Lung microvascular endothelial cell (primary cell): ENCODE data around the gene SEC61B. TPM values are rescaled to one million over a fixed set of nuclear protein-coding genes. Genes with fewer than 3 reads are reported as not detected.
"Not testable (repeated sequence)": the region's sequence is repeated elsewhere in the genome, so short reads cannot be mapped to it uniquely, and the experiment has no call there.

Experiments used
- DNase-seq, 2 donors: peaks; one replicate each; pipeline versions ENCODE4 v3.0.0 to v3.0.0-alpha.2; 2010; ENCODE audit warnings: low read depth in 2 of 2
- total RNA-seq: library from RNA; depleted of rRNA; stranded (reverse); fragments of >200 nt; gene quantifications from 2 replicates; pipeline ENCODE4 v1.2.1, GENCODE V29; 2014

SEC61B gene
- total RNA-seq, 1 donor from 2014 or later, result 88.1 TPM

DNA sequence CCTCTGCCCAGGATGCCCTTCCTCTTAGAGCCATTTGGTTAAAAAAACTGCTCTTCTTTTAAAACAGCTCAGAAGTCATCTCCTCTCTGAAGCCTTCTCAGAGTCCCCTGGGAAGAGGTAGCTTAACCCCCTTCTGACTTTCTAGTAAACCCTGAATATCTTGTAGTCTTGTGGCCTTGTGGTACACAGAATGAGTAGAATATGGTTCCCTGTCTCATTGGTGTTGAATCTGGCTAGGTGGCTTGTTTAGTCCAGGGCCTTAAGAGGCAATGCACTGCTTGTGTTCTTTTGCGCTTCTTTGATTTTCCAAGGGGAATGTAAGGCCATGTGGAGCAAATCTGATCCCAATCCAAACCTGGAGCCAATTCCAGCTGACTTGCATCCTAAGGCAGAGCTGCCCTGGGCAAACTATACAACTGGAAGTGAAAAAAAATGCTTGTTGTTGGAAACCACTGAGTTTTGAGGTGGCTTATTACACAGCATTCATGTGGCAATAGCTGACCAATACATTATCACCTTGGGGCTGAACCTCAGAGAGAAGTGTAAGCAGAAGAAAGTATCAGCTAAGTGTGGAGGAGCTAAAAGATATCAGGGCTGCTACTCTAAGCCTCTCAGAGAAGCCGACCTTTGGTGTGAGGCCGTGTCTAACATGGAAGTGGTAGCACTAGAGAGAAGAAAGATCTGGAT lies 31.3 kb upstream of the SEC61B start:
- DNase-seq, result no peak

DNA sequence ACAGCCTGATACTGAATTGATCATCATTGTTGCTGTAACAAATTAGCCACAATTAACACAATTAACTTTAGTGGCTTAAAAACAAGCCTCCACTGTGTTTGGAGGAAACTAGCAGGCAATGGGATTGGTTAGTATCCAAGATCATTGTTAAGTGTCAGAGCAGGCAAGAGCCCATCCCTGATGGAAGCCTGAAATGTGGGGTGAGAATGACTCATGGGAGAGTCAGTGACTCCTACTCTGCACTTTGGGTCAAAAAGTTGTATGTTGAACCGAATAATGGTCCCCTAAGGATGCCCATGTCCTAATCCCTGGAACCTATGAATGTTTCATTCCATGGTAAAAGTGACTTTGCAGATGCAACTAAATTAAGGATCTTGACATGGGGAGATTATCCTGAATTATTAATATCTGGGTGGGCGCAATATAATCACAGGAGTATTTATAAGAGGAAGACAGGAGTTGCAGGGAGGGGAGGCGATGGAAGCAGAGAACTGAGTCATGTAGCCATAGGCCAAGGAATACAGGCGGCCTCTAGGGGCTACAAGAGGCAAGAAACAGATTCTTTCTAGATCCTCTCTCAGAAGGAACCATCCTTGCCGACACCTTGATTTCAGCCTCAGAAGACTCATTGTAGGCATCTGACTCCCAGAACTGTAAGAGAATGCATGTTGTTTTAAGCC lies 29.2 kb upstream of the SEC61B start:
- no peak for DNase-seq

DNA sequence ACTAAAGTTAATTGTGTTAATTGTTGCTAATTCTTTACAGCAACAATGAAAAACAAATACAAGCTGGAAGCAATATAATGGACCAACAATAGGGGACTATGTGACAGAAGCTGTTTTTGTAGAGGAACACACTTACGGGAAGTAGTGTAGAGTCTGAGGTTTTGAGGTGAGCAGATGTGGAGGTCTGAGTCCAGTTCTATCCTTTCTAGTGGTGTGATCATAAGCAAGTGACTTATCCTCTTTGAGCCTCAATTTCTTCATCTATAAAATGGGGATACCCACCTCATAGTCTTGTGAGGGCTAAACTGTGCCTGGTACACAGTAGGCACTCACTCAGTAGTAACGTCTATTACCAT lies 28.6 kb upstream of the SEC61B start:
- no peak for DNase-seq

DNA sequence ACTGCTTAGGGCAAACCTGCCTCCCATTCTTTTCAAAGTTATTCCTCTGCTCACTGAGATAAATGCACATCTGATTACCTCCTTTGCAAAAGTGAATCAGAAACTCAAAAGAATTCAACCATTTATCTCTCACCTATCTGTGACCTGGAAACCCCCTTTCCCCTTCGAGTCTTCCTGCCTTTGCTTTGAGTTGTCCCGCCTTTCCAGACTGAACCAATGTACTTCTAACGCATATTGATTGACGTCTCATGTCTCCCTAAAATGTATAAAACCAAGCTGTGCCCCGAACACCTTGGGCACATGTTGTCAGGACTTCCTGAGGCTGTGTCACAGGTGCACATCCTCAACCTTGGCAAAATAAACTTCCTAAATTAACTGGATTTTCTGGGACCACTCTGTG lies 25.6 kb upstream of the SEC61B start:
- not testable (repeated sequence) for DNase-seq

DNA sequence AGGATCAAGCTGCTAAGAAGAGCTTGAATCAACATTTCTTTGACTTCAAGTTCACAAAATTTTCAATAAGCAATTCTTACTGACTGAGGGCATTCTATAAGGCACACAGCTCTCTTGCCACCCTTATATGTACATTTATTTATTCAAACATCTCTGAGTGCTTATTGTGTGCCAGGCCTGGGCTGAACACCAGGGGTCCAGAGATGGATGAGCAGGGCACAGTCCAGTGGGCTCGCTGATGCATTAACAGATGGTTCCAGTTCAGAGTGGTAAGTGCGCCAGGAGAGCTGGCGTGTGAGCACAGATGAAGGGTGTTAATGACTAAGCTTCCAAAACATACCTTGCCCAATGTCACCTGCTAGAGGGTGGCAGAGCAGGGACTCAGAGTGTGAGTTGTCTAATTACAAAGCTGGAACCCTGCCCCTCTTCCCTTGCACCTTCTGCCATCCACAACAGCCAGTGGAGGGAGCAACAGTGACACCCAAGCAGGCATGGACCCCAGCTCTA lies 24.9 kb upstream of the SEC61B start:
- DNase-seq, result no peak

DNA sequence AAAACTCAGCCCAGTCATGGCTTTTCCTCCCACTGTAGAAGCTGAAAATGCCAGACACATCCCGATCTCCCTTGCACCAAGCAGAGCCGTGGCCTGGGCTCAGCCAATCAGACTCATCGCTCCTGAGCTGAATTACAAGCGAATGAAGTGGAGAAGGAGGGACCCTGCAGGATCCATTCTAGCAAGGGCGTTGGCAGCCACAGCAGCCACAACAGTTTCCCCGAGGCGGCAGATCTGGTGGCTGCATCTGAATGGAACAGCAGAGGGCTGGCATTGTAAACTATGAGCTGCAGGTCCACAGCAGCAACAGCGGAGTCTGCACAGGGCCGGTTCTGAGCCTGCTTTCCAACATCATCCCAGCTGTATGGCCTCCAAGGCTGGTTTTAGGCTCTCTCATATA lies 24.1 kb upstream of the SEC61B start:
- no peak for DNase-seq

DNA sequence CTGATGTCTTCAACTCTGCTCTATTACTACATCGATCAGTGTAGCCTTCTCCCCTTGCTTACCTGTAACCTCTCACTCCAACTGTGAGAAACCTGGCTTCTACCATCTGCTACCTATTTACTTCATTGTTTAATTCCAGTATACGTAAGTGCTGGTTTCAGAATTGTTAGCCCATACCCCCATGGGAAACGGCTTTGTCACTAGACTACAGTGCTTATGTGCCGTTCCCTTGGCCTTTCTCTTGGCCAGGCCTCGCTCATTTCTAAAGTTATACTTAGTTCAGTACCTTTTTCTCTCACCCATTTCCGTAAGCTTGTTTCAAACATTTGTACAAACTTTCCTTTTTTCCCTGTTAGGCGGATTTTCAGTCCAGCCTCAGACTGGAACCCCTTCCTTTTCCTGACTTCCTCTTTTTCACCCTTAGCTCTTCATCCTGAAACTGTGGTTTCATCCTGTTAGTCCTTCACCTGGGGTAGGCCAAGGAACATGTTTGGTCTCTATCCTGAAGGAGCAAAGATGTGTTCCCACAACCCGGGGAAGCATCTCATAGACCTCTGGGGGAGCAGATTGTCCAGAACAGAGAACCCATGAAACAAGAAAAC lies 22.0 kb upstream of the SEC61B start:
- DNase-seq, result no peak

DNA sequence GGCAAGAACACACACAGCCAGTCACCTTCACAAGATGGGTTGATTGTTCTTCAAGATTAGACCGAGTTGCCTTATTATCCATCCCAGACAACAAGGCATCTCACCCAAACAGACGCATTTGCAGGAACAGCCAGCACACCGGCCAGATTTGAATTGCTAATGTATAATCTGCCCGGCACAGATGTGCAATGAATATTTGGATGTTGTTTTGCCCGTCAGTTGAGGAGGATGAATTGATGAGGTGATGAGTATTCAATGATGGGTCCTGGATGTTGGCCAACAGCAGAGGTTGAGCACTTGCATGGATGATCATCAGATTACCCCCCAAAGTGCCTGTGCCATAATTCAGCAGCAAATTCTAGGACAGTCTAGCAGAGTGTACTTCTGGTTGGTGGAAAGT lies 20.5 kb upstream of the SEC61B start:
- no peak for DNase-seq

DNA sequence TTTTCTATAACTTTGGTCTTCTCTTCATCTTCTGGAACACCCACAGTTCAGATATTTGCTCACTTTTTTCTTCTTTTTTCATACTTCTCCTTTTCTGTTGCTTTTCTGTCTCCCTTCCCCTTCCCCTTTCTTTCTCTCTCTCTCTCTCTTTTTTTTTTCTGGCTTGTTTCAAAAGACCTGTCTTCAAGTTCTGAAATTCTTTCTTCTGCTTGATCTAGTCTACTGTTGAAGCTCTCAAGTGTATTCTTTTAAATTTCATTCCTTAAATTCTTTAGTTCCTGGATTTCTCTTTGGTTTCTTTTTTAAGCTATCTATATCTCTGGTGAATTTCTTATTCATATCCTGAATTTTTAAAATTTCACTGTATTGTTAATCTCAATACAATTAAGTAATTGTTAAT lies 11.5 kb upstream of the SEC61B start:
- DNase-seq, result no peak

DNA sequence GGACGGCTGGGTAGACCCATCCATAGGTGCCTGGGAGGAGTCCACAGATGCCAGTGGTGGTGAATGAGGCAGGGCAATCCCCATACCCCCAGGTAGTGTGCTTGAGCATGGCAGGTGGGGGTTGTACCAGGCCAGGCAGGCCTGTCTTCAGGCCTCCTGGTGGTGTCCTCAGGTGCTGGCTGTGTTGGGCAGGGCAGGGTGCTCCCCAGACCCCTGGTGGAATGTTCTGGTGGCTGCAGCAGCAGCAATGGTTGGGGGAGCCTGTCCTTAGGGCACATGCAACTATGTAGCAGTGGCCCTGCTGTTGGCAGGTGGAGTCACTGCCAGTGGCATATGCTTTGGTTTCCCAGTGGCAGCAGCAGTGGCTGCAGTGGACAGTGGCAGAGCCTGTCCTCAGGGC lies 10.3 kb upstream of the SEC61B start:
- DNase-seq, result no peak

DNA sequence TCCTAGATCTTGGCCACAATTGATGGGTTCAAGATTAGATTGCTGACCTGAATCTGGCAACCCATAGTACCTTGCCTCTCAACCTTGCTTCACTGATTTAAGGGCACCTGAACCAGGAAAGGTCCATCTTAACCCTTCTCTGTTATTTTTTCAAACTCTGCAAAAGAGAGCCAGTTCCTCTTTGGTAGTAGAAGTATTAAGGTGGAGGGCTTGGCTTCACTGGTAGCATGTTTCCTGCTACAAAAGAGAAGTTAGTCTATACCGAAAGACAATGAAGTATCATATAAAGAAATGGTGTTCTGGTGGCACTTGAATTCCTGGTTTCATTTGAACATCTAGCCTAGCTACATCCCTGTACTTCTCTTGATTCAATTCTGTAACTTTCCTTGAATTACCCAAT lies 8.9 kb upstream of the SEC61B start:
- DNase-seq, result no peak

DNA sequence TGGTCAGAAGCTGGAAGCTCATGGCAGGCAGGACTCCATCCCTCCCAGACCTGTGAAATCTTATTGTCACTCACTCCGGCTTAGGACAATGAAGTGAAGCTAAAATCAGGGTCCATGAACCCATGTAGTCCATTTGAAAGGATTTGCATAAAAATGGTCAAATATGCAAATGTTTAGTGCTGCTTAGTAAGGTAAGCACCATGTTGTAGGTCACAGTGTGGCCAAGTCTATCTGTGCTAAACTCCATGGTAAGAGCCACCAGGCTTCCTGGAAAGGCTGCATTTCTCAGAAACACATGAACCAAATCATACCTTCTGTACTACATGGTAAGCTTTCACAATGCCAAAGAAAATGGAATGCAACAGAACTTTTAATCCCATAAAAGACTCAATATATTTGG lies 6.0 kb upstream of the SEC61B start:
- no peak for DNase-seq

DNA sequence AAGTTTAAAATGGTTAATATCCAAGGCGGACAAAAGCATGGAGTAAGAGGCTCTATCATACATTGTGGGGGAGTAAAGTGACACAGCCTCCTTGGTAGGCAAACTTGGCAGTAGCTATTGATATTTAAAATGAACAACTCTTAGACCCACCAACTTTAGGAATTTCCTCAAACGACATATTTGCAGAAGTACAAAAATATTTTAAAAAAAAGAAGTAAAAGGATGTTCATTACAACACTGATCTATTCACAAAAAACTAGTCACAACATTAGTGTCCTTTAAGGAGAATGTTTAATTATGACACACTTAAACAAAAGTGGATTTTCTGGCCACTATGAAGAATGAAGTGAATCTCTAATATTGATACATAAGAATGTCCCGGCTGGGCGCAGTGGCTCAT lies 2.1 kb upstream of the SEC61B start:
- no peak for DNase-seq

DNA sequence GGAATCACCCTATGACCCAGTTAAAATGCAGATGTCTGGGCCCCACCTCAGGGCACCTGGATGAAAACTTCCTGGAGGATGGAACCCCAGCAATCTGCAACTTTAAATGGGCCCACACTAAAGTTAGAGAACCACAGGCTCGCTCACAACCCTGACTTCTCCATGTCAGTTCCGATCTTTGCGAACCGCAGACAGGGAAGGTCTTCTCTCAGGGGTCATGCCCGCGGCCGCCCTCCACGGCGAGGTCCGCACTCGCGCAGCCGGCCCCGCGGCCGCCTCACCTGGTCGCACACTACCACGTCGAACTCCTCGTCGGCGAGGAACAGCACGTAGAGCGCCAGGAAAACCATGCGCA lies 839 bp upstream of the SEC61B start:
- DNase-seq, result no peak

DNA sequence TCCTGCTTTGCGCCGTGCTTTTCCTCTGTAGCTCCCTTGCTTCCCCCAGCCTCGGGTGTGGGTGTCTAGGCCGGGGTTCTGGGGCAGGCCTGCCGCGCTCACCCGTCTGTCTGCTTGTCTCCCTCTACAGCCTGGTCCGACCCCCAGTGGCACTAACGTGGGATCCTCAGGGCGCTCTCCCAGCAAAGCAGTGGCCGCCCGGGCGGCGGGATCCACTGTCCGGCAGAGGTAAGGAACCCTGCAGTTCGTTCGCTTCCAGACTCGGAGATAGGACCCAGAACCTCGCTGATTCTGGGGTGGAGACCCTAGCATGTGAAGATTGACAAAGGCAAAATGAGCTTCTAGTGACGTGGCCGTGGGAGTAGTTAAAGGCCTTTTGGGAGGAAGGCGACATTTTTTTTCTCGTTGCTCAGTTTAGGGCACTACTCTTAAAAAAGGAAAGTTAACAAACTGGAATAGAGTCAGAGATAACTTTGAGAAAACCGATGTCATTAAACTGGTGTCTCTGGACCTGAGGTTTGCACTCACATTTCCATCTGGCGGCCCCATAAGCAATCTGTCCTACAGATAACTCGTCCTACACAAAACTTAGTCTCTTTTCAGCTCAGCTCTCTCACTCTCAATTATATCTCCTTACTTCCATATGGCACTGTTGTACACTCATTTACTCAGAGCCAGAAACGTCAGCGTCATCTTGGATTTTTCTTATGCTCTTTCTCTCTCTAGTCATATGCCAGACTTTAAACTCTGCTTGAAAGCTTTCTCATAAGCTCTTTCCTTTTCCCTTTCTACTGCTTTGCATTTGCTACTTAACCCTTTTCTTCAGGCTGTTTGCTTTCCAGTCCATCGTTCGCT lies 561 bp downstream of the SEC61B start:
- DNase-seq, result peak in 1 of 2 donors; percentile 6

DNA sequence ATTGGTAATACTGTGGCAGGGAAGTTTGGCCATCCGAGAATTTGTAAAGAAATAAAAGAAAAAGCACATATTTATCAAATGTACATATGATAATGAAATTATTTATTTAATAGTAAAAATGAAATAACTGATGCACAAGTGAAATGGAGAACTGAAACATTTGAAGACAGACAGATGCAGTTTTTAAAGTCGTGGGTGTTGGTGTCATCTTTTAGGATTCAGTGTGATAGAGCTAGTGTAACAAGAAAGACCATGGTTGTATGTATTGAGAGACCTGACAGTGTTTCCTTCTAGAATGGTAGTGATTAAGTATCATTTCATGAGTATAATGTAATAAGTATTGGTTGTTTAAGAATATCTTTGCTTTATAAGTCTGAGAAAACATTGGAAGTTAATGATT lies 2.4 kb downstream of the SEC61B start:
- no peak for DNase-seq

DNA sequence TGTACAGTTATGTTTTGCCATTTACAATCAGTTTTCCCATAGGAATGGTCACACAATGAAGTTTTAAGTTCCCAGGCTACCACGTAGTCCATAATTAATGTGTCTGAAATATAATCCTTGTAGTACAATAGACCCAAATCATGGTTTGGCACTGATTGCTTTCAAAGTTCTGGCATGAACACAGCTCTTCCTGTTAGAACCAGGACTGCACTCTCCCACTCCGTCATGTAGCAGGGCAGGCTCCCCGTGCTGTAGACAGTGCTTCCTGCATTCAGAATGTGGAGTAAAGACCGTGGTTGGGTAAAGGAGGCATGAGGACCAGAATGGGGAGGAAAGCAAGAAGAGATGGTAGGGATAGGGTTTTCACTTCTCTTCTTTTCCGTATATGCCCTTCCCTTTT lies 4.0 kb downstream of the SEC61B start:
- DNase-seq, result peak; percentile 80 to 89

DNA sequence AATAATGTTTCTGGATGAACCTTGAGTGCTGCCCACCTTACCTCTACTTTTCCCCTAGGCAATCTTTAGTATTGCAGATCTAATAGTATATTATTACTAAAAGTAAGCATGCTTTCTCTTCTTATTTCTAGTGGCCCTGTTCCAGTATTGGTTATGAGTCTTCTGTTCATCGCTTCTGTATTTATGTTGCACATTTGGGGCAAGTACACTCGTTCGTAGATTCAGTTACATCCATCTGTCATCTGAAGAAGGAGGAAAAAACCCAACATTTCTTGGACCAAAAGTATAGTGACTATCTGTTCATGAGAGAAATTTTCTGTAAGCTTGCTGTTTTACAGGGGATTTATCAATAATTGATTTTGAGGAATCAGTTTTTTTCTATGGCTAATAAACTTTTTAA lies 8.1 kb downstream of the SEC61B start:
- no peak for DNase-seq

DNA sequence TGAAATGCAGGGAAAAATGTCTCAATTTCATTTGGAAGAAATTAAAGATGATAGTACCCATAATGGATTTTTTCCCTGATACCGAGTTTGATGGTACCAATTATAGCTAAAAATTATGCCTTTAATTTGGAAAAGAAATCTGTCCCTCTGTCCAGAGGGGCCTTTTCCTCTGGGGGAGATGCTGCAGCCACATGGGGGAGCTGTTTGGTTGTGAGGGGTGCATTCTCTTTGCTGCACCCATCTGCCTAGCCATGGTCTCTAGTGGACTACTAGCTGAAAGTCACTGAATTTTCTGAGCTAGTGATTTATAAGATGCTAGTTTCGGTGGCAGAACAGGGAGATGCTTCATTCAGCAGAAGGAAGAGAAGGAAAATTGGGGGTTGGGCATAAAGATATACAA lies 9.6 kb downstream of the SEC61B start:
- DNase-seq, result peak; percentile 20 to 24

DNA sequence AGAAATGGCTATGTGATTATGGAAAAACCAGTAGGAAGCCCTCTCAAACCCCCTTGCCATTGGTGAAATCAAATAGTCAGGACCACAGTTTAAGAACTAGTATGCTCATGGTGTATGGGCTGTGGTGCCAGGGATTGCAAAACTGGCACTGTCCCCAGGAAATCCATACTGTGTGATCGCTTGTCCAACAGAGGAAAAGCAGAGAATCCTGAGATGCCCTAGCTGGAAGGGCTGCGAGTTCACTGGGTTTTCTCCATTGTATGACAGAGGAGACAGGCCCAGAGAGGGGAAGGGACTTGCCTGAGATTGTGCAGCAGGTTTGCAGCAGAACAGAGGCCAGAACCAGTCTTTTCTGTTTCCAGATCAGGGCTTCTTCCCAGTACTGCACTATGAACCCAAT lies 12.5 kb downstream of the SEC61B start:
- DNase-seq, result no peak

DNA sequence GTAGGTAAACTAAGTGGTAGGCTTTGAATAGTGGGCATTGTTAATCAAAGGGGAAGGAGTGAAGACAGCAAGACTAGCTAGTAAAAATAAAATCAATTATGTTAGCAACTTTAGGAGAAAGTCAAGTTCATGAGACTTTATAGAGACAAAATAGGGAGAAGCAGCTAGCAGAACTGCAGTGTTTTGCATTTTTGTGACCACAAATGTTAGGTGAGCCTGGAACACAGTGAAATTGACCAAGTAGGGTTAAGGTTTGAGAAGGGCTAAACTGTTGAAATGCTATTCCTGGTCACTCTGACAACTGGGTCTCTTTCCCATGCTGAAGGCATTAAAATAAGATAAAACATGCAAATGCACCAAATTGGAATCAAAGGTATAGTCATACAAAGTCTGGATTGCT lies 13.0 kb downstream of the SEC61B start:
- no peak for DNase-seq

DNA sequence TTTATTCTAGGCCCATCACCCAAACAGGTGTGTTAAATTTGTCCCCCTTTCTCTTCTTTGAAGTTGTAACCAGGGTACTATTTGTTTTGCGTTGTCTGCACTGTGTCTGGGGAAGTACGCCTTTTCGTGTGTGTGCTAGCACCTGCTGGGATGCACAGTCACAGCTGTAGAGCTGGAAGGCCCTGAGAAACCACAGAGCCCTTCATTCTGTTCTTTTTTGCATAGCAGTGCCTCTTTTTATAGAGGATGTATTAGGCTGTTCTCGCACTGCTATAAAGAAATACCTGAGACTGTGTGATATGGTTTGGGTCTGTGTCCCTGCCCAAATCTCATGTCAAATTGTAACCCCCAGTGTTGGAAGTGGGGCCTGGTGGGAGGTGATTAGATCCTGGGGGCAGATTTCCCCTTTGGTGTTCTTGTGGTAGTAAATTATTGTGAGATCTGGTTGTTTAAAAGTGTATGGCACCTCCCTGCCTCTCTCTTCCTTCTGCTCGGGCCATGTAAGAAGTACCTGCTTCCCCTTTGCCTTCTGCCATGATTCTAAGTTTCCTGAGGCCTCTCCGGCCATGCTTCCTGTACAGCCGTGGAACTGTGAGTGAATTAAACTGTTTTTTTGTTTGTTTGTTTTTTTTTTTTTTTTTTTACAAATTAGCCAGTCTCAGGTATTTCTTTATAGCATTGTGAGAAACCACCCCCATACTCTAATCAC lies 14.0 kb downstream of the SEC61B start:
- no peak for DNase-seq
